Esophagus muscularis mucosa (tissue), 3 donors: Measurements from ENCODE around the gene CDH2.

ENCODE experiments used
- CTCF ChIP-seq, 3 experiments: fragments of 200-600 bp in 2 of 3; fragments of 450-650 bp in 1 of 3; sonication (generic) in 2 of 3; IDR thresholded peaks; one replicate each; pipeline ENCODE4 v1.5.1; 2017 to 2019; ENCODE audit warnings: antibody characterized with exemption in 3 of 3, mild to moderate bottlenecking in 2 of 3, moderate library complexity in 1 of 3
- POLR2A ChIP-seq: fragments of 450-650 bp; IDR thresholded peaks from one replicate; pipeline ENCODE4 v1.6.1; 2017; ENCODE audit warnings: antibody characterized with exemption, moderate library complexity, mild to moderate bottlenecking, low read depth

- no peak for TF ChIP-seq CTCF (IDR thresholded peaks at IDR 0.05)
- no peak for TF ChIP-seq POLR2A
Observed at GRCh38 chr18:28095631-28096030, 81.3 kb downstream of the CDH2 start.
